Kidney epithelial cell (primary cell): ENCODE data around the gene SH3GL1. TPM values are rescaled to one million over a fixed set of nuclear protein-coding genes. Genes with fewer than 3 reads are reported as not detected.

ENCODE experiments used
- DNase-seq: peaks from one replicate; pipeline ENCODE4 v3.0.0-alpha.2; 2010; ENCODE audit warnings: low read depth
- H3K27me3 ChIP-seq: 2 replicates; pipeline ENCODE4 v1.6.0; 2011; ENCODE audit warnings: low read length; ENCODE audit not compliant: control insufficient read depth, insufficient read depth
- H3K36me3 ChIP-seq: 2 replicates; pipeline ENCODE4 v1.5.1; 2011; ENCODE audit warnings: low read length; ENCODE audit not compliant: control insufficient read depth, insufficient read depth
- H3K4me3 ChIP-seq: 2 replicates; pipeline ENCODE4 v1.5.1; 2011; ENCODE audit warnings: low read depth, mild to moderate bottlenecking, control low read depth, low read length
- total RNA-seq: library from RNA; depleted of rRNA; stranded (reverse); fragments of >200 nt; gene quantifications from 2 replicates; pipeline ENCODE4 v1.2.3, GENCODE V29; 2015
- TF ChIP-seq, protein P1 (sequence below): IDR thresholded peaks from 2 replicates; pipeline ENCODE4 v1.5.1; 2011; ENCODE audit warnings: mild to moderate bottlenecking, moderate library complexity, low read length, control low read depth, inconsistent platforms; ENCODE audit not compliant: insufficient read depth, poor library complexity, severe bottlenecking

Gene SH3GL1
- total RNA-seq, 1 donor from 2014 or later, result 60.9 TPM

DNA sequence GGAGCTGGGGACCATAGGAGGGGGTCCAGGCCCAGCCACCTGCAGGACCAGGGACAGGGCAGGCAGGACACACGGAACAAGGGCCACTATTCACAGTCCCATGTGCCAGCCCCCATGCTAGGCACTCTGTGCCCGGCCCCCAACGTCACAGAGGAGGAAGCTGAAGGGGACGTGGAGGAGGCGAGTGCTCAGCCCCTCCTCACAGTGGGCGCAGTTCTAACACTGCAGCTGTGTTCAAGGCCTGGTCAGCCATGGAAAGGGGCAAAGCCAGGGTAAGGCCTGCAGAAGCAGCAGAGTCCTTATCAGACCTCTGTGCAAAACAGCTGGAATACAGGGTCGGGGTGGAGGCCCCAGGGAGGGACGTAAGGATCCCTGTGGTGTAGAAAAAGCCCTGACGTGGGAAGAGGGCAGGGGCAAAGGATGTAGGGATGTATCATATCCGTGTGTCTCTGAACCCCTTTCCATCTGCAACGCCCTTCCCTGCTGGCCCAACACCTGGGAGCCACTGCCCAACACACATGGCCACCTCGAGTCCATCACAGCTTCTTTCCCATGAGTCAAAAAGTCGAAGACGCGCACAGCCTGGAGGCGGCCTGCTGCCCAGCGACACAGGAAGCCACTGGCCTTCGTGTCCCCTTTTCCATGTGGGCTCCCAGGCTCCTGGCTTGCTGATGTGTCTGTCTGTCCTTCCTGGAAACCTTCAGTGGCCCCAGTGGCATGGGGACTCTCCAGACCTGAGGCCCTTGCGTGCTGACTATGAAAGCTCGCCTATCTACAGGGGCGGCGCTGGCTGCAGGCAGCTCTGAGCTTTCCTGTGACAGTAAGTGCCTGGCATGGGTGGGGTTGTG lies 28.0 kb downstream of the SH3GL1 start:
- H3K4me3 ChIP-seq, result no peak overlapping the region
- no peak for DNase-seq
- no peaks in the 10 kb centered on the region for H3K36me3 ChIP-seq
- no peaks in the 10 kb centered on the region for H3K27me3 ChIP-seq
- TF ChIP-seq, protein P1, sequence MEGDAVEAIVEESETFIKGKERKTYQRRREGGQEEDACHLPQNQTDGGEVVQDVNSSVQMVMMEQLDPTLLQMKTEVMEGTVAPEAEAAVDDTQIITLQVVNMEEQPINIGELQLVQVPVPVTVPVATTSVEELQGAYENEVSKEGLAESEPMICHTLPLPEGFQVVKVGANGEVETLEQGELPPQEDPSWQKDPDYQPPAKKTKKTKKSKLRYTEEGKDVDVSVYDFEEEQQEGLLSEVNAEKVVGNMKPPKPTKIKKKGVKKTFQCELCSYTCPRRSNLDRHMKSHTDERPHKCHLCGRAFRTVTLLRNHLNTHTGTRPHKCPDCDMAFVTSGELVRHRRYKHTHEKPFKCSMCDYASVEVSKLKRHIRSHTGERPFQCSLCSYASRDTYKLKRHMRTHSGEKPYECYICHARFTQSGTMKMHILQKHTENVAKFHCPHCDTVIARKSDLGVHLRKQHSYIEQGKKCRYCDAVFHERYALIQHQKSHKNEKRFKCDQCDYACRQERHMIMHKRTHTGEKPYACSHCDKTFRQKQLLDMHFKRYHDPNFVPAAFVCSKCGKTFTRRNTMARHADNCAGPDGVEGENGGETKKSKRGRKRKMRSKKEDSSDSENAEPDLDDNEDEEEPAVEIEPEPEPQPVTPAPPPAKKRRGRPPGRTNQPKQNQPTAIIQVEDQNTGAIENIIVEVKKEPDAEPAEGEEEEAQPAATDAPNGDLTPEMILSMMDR, result no peak

DNA sequence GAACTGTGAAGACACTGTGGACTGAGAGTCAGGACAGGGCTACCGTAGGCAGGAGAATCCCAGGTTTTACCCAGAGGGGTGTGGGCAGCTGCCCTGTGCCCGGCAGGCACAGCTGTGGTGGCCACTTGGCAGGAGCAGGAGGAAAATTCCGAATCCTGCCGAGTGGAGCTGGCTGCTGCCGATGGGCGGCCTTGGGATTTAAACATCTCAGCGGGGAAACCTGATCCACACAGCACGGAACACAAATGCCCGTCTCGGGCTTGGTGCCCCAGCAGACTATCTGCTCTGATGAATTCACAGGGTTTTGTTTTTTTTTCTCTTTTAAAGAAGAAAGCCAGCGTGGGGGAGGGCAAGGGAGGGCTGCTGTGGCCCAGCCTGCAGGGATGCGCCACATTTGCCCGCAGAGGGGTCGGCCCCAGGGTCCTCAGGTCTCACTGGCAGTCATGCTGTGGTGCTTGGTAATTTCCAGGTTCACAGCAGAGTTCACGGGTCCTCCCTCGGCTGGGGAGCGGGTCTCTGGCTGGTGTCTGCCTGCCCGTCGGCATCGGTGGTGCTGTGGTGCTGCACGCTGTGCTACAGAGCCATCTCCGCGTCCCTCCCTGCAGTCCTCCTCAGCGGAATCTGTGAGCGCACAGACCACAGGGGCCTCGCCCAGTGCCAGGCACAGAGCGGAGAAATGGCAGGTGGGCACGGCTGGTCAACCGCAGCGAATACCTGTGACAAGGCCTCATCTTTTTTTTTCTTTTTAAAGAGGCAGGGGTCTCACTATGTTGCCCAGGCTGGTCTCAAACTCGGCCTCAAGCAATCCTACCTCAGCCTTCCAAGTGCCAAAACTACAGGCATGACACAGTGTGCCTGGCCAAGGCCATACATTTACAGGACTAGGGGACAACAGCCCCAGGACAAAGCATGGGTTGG lies 28.8 kb downstream of the SH3GL1 start:
- Histone ChIP-seq H3K36me3 (no peaks in the 10 kb centered on the region), H3K4me3 (no peak overlapping the region), H3K27me3 (no peaks in the 10 kb centered on the region)
- TF ChIP-seq, protein P1, result no peak
- DNase-seq, result no peak

DNA sequence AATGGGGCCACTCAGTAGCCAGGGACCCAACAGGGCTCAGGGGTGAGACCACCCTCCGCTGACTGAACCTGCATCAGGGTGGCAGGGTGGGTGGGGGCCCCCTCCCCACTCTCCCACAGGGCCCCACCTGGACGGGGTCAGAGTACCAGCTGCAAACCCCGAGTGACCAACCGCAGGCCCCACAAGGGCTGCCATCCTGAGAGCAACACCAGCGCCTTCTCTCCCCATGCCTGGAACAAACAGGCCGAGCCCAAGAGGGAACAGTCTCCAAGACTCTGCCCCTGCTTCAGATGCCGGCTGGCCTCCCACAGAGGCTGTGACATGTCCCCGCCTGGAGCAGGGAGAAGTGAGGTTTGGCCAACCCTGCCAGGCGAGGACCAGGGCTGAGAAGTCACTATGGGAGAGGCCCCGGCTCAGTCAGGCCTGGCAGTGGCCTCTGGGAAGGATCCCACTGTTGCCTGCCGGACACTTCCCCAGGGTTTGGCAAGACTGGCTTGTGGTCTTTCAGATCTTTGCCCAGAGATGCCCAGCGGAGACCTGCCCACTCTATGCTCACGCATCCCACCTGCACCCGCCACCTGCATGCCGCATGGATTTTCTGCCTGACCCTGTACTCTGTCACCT lies 29.8 kb downstream of the SH3GL1 start:
- no peaks in the 10 kb centered on the region for H3K27me3 ChIP-seq
- TF ChIP-seq, protein P1, result no peak
- no peak overlapping the region for H3K4me3 ChIP-seq
- no peaks in the 10 kb centered on the region for H3K36me3 ChIP-seq
- no peak for DNase-seq

DNA sequence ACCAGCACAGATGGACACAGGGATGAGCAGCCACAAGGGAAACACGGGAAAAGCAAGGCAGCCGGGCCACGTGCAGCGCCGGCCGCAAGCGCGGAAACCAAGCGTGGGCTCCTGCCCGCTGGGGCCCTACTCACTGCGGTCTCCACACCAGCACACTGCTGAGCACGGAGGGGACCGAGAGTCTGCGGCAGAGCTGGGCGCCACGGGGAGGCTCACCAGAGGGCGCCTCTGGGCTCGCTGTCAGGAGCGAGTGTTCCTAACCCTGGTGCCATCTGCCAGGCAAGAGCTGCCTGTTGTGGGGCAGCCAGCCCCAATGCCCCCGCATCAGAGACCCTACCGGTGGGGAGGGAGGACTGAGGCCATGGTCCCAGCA lies 30.5 kb downstream of the SH3GL1 start:
- no peak for DNase-seq
- H3K4me3 ChIP-seq, result no peak overlapping the region

GRCh38 chr19:4369109-4369887 lies 31.0 kb downstream of the SH3GL1 start:
- H3K4me3 ChIP-seq, result no peak overlapping the region
- TF ChIP-seq, protein P1, result no peak
- peaks cover 3% of the 10 kb centered on the region for H3K36me3 ChIP-seq
- DNase-seq, result peak; percentile 51
- no peaks in the 10 kb centered on the region for H3K27me3 ChIP-seq

More for the DNA sequence above, 30.5 kb downstream of the SH3GL1 start:
- peaks cover 3% of the 10 kb centered on the region for H3K36me3 ChIP-seq
- TF ChIP-seq, protein P1, result peak; percentile 69
- H3K27me3 ChIP-seq, result no peaks in the 10 kb centered on the region
